ENCODE data around the gene RPS29. TPM values are rescaled to one million over a fixed set of nuclear protein-coding genes. Genes with fewer than 3 reads are reported as not detected.
A peak's percentile ranks its signal among the peaks of the same experiment; 100 is the strongest.

The RPS29 gene
- total and polyA plus RNA-seq, 2 of the 13 experiments (the other 11 are each of a cell fraction or from before 2014, with no cell fraction given) = 4,303 to 8,215 TPM

DNA sequence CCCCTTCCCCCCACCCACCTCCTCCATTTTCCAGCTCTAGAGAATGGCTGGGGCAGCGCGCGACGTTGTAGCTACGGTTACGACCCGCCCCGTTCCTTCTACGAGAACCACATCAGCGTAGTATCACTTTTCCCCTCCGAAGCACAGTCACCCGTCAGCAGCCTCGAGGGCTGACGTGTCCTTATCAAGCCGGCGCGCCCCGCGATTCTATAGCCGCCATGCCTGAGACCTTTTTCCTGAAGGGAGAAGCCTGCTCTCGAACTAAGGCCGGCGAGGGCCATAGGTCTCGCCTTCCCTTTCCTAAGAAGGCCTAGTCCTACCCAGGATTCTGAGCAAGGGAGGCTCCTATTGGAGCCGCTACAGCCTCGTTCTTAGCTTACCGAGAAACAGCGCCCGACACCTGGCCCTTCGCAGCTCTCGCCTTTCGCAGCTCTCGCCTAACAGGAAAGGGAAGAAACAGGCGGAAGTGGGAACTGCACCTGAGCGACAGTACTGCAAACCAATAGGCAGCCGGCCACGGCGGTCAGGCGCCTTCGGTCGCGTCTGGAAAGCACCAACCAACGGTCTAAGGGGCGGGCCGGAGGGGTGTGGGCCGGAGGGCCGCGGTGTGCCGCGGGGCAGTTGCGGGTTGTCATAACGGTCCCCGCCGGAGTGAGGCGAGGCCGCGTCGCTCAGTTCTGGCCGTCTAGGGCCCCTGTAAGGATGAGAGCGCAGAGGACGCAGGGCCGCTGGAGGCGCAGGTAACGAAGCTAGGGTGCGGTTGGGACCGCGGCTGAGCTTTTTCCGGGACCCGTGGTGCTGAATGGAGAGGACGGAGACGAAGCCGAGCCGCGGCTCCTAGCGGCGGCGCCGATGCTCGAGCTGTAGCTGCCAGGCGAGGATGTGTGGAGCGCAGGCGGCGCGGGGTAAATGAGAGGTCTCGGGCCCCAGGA, 34.3 kb upstream of the RPS29 start, which contains the start of the genes MGAT2 and RPL36AL (continued):
- TF ChIP-seq XRCC5 (optimal IDR thresholded peaks at IDR 0.05; ENCODE audit: low read length) (peak; percentile 40), JUND (CRISPR knock-in tag; IDR thresholded peaks at IDR 0.05) (no peak), ZNF543 (CRISPR knock-in tag; IDR thresholded peaks at IDR 0.05) (no peak; the same call in 1 of the 2 replicates), POLR2AphosphoS5 (IDR thresholded peaks at IDR 0.05; ENCODE audit: low read depth, low read length) (peak; percentile 97), REPIN1 (CRISPR knock-in tag; IDR thresholded peaks at IDR 0.05; ENCODE audit: borderline replicate concordance, low read depth) (peak; percentile 57; the same call in 1 of the 2 replicates), ZNF572 (CRISPR knock-in tag; IDR thresholded peaks at IDR 0.05) (no peak), MAFG (CRISPR knock-in tag; IDR thresholded peaks at IDR 0.05) (no peak), TCF7L2 (IDR thresholded peaks at IDR 0.05; ENCODE audit: low read depth, low read length) (no peak), WIZ (CRISPR knock-in tag; IDR thresholded peaks at IDR 0.05) (0 out of 2 replicates have a peak, but pooled peaks have one; percentile 40), DNMT3B (CRISPR knock-in tag; conservative IDR thresholded peaks at IDR 0.05) (peak; percentile 25; the same call in 1 of the 2 replicates), KMT2A (CRISPR knock-in tag; IDR thresholded peaks at IDR 0.05) (peak; percentile 95), ARNT2 (CRISPR knock-in tag; IDR thresholded peaks at IDR 0.05; ENCODE audit: low read depth) (peak; percentile 62; the same call in 1 of the 2 replicates), ZFX (CRISPR knock-in tag; IDR thresholded peaks at IDR 0.05; ENCODE audit: low read depth) (peak; percentile 91), SRF (IDR thresholded peaks at IDR 0.05; ENCODE audit: low read depth, low read length) (peak; percentile 36; the same call in 1 of the 2 replicates), ASH2L (IDR thresholded peaks at IDR 0.05; ENCODE audit: insufficient read length, low read depth, low read length) (peak; percentile 92), RCOR2 (CRISPR knock-in tag; IDR thresholded peaks at IDR 0.05) (no peak)
- TF ChIP-seq, protein P1, sequence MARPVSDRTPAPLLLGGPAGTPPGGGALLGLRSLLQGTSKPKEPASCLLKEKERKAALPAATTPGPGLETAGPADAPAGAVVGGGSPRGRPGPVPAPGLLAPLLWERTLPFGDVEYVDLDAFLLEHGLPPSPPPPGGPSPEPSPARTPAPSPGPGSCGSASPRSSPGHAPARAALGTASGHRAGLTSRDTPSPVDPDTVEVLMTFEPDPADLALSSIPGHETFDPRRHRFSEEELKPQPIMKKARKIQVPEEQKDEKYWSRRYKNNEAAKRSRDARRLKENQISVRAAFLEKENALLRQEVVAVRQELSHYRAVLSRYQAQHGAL (CRISPR knock-in tag; IDR thresholded peaks at IDR 0.05; ENCODE audit: not compliant biosample characterization) = no peak
- TF ChIP-seq, protein P2, sequence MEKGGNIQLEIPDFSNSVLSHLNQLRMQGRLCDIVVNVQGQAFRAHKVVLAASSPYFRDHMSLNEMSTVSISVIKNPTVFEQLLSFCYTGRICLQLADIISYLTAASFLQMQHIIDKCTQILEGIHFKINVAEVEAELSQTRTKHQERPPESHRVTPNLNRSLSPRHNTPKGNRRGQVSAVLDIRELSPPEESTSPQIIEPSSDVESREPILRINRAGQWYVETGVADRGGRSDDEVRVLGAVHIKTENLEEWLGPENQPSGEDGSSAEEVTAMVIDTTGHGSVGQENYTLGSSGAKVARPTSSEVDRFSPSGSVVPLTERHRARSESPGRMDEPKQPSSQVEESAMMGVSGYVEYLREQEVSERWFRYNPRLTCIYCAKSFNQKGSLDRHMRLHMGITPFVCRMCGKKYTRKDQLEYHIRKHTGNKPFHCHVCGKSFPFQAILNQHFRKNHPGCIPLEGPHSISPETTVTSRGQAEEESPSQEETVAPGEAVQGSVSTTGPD (CRISPR knock-in tag; IDR thresholded peaks at IDR 0.05) = no peak
- TF ChIP-seq, protein P3, sequence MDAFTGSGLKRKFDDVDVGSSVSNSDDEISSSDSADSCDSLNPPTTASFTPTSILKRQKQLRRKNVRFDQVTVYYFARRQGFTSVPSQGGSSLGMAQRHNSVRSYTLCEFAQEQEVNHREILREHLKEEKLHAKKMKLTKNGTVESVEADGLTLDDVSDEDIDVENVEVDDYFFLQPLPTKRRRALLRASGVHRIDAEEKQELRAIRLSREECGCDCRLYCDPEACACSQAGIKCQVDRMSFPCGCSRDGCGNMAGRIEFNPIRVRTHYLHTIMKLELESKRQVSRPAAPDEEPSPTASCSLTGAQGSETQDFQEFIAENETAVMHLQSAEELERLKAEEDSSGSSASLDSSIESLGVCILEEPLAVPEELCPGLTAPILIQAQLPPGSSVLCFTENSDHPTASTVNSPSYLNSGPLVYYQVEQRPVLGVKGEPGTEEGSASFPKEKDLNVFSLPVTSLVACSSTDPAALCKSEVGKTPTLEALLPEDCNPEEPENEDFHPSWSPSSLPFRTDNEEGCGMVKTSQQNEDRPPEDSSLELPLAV (CRISPR knock-in tag; conservative IDR thresholded peaks at IDR 0.05; ENCODE audit: low read depth) = no peak
- TF ChIP-seq, protein P4, sequence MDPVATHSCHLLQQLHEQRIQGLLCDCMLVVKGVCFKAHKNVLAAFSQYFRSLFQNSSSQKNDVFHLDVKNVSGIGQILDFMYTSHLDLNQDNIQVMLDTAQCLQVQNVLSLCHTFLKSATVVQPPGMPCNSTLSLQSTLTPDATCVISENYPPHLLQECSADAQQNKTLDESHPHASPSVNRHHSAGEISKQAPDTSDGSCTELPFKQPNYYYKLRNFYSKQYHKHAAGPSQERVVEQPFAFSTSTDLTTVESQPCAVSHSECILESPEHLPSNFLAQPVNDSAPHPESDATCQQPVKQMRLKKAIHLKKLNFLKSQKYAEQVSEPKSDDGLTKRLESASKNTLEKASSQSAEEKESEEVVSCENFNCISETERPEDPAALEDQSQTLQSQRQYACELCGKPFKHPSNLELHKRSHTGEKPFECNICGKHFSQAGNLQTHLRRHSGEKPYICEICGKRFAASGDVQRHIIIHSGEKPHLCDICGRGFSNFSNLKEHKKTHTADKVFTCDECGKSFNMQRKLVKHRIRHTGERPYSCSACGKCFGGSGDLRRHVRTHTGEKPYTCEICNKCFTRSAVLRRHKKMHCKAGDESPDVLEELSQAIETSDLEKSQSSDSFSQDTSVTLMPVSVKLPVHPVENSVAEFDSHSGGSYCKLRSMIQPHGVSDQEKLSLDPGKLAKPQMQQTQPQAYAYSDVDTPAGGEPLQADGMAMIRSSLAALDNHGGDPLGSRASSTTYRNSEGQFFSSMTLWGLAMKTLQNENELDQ (CRISPR knock-in tag; IDR thresholded peaks at IDR 0.05; ENCODE audit: borderline replicate concordance) = no peak
